Endothelial cell of umbilical vein (primary cell): ENCODE results near the gene NFIC. TPM values are rescaled to one million over a fixed set of nuclear protein-coding genes. Genes with fewer than 3 reads are reported as not detected.
A peak's percentile ranks its signal among the peaks of the same experiment; 100 is the strongest.

Source experiments
- BruUV-seq: library from RNA; stranded (reverse); fragments of 400-500 nt; replicated peaks from 2 replicates; lab custom pipeline; 2021; lab: Mats Ljungman, UMichigan
- CTCF ChIA-PET: fragments of 300-600, 350-600 bp; sonication (Branson Sonifier 250); formaldehyde crosslinking; loops from one replicate; lab custom pipeline; 2021; ENCODE audit warnings: antibody characterized with exemption, inconsistent platforms; lab: Charles Lee
- POLR2A ChIA-PET: fragments of 300-600, 350-600 bp; sonication (Branson Sonifier 250); formaldehyde crosslinking; loops from one replicate; lab custom pipeline; 2021; ENCODE audit warnings: antibody characterized with exemption, inconsistent platforms; lab: Charles Lee
- DNase-seq: peaks from one replicate; pipeline ENCODE4 v3.0.0-alpha.2; 2011; ENCODE audit warnings: low read depth, low spot score
- FAIRE-seq: peaks from 2 replicates; lab custom pipeline; 2011; peaks lifted over from hg19 to GRCh38; lab: Jason Lieb, UNC
- H2AFZ ChIP-seq: 2 replicates; pipeline ENCODE4 v1.6.0; 2012; ENCODE audit warnings: low read depth, low read length, control low read depth, inconsistent platforms
- H3K27ac ChIP-seq: 2 replicates; pipeline ENCODE4 v1.5.1; 2011; ENCODE audit warnings: low read depth, mild to moderate bottlenecking, control low read depth, low read length, moderate library complexity; ENCODE audit not compliant: insufficient read depth
- H3K27me3 ChIP-seq, 2 experiments: 2 replicates each; pipeline versions ENCODE4 v1.6.0 to v1.6.1; 2011; ENCODE audit warnings: low read length in 2 of 2, mixed read lengths in 1 of 2; ENCODE audit not compliant: control insufficient read depth in 2 of 2, insufficient read depth in 2 of 2
- H3K36me3 ChIP-seq, 2 experiments: 2 replicates in 1 of 2; 3 replicates in 1 of 2; pipeline ENCODE4 v1.5.1; 2011; ENCODE audit warnings: low read length in 2 of 2, mild to moderate bottlenecking in 1 of 2, moderate library complexity in 1 of 2; ENCODE audit not compliant: control insufficient read depth in 2 of 2, insufficient read depth in 2 of 2; ENCODE audit errors: extremely low read depth in 1 of 2
- H3K4me1 ChIP-seq: 3 replicates; pipeline ENCODE4 v1.5.1; 2011; ENCODE audit warnings: mild to moderate bottlenecking, low read length; ENCODE audit not compliant: control insufficient read depth, insufficient read depth; ENCODE audit errors: extremely low read depth
- H3K4me2 ChIP-seq: 2 replicates; pipeline ENCODE4 v1.6.1; 2011; ENCODE audit warnings: low read length, control low read depth, mixed read lengths; ENCODE audit not compliant: insufficient read depth
- H3K4me3 ChIP-seq, 3 experiments: fragments of 200-600 bp in 1 of 3; sonication (generic), shearing (Covaris generic) in 1 of 3; replicated peaks in 1 of 3; 2 replicates each; pipeline ENCODE4 v1.5.1; 2011 to 2016; ENCODE audit warnings: control low read depth in 3 of 3, low read length in 3 of 3, mild to moderate bottlenecking in 2 of 3, inconsistent platforms in 1 of 3, low read depth in 1 of 3, moderate library complexity in 1 of 3; ENCODE audit not compliant: insufficient read depth in 1 of 3
- H3K79me2 ChIP-seq: 2 replicates; pipeline ENCODE4 v1.6.0; 2012; ENCODE audit warnings: low read length, inconsistent platforms; ENCODE audit not compliant: control insufficient read depth, insufficient read depth
- H3K9ac ChIP-seq: replicated peaks from 2 replicates; pipeline ENCODE3; 2011; ENCODE audit warnings: low read length, control low read depth; ENCODE audit not compliant: insufficient read depth; ENCODE audit errors: extremely low read depth
- H3K9me1 ChIP-seq: replicated peaks from 3 replicates; pipeline ENCODE4 v1.6.0; 2011; ENCODE audit warnings: mild to moderate bottlenecking, low read length; ENCODE audit not compliant: control insufficient read depth, insufficient read depth; ENCODE audit errors: extremely low read depth
- H3K9me3 ChIP-seq: replicated peaks from 2 replicates; pipeline ENCODE4 v1.5.1; 2012; ENCODE audit warnings: low read length, inconsistent platforms; ENCODE audit not compliant: control insufficient read depth, insufficient read depth
- H4K20me1 ChIP-seq: replicated peaks from 2 replicates; pipeline ENCODE3; 2011; ENCODE audit warnings: mild to moderate bottlenecking, low read length; ENCODE audit not compliant: control insufficient read depth, insufficient read depth; ENCODE audit errors: extremely low read depth
- GATA2 ChIP-seq: IDR thresholded peaks from 2 replicates; pipeline ENCODE4 v1.7.0; 2011; ENCODE audit warnings: low read depth, mild to moderate bottlenecking, moderate library complexity, mixed read lengths, low read length; ENCODE audit not compliant: insufficient read length, insufficient read depth
- JUN ChIP-seq: IDR thresholded peaks from 2 replicates; pipeline ENCODE4 v1.6.1; 2011; ENCODE audit warnings: borderline replicate concordance, low read depth; ENCODE audit not compliant: insufficient read length, insufficient read depth
- MYC ChIP-seq: IDR thresholded peaks from one replicate; pipeline ENCODE4 v1.6.1; 2011; ENCODE audit warnings: mild to moderate bottlenecking, low read depth, low read length
- POLR2AphosphoS5 ChIP-seq: IDR thresholded peaks from 2 replicates; pipeline ENCODE4 v1.6.1; 2012; ENCODE audit warnings: low read depth, mild to moderate bottlenecking, control low read depth, low read length, moderate library complexity; ENCODE audit not compliant: insufficient read depth
- dilution Hi-C: fragments of 300-500 bp; cut with MboI; formaldehyde crosslinking; loops from one replicate; pipeline ENCODE4 v1.15.0; 2019; ENCODE audit warnings: low sequenced_read_pairs; ENCODE audit not compliant: extremely low pct_ligation_motif_present
- intact Hi-C: fragments of 100-400 bp; cut with micrococcal nuclease; formaldehyde crosslinking; loops from one replicate; pipeline ENCODE4 v1.10.0; 2022
- polyA plus RNA-seq, 4 experiments: library from polyadenylated mRNA; depleted of rRNA in 3 of 4; stranded (reverse) in 3 of 4; unstranded in 1 of 4; fragments of >200 nt; gene quantifications; 2 replicates each; pipeline versions ENCODE4 v1.2.1 to v1.2.3, GENCODE V29; 2011 to 2012; ENCODE audit warnings: missing spikeins in 1 of 4
- total RNA-seq: library from RNA; stranded (reverse); gene quantifications from 2 replicates; pipeline ENCODE4 v1.2.3, GENCODE V29; 2021
- TF ChIP-seq, protein P1 (sequence below), 2 donors: IDR thresholded peaks; 1 replicate in 1 of 2; 2 replicates in 1 of 2; pipeline ENCODE4 v1.5.1; 2011; ENCODE audit warnings: low read length in 2 of 2, mild to moderate bottlenecking in 2 of 2, moderate library complexity in 2 of 2, control low read depth in 1 of 2, inconsistent platforms in 1 of 2, low read depth in 1 of 2; ENCODE audit not compliant: insufficient read depth in 1 of 2; ENCODE audit errors: extremely low read depth in 1 of 2

Gene NFIC
- total and polyA plus RNA-seq, 2 donors (not counting 3 experiments of a cell fraction or from before 2014, with no cell fraction given) = 11.4 to 133 TPM

DNA sequence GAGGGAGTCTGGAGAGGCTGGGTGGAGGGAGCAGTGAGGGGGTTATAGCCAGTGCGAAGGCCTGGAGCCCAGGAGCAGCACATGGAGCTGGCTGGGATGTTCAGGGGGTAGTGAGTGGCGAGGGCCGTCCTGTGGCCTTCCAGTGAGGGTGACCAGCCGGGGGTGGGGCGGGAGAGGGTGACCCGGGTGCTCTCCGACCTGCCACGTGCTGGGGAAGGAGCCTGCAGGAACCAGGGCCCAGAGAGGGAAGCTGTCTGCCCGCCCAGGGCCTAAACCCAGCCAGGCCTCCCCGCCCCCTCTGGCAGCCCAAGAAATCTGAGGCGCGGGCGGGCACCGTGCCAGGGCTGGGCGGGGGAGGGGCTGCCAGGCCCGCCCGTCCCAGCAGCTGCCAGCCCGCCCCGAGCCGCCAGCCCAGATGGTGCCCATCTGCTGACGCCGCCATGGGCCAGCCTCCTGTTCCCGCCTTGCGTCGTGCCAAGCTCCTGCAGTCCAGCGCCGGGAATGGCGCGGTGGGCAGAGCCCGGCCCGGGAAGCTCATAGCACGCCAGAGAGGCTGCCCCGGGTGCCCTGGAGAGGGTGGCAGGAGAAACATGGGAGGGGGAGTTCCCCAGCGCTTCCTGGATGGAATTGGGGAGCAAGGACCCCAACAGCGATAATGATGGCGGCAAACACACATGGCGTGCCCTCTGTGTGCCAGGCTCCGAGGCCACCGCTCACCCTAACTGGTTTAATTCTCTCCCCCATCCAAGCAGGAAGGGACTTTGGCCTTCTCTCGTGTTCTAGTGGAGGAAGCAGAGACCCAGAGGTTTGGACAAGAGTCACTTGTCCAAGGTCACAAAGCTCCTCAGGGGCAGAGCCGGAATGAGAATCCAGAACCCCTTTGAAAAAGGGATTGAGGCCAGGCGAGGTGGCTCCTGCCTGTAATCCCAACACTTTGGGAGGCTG lies 21.5 kb downstream of the NFIC start:
- intact Hi-C loops = loop anchor here (2.0 kb wide), 1 partner anchor 13 kb away; no protein-coding TSS in a partner anchor
- ChIA-PET POLR2A (interaction anchor here (0.8 to 1.0 kb wide), 2 partner anchors 11 to 13 kb away, joined by 3 read pairs; no protein-coding TSS in a partner anchor), CTCF (interaction anchor here (0.7 to 1.2 kb wide), 5 partner anchors 9 to 41 kb away, joined by 3 to 8 read pairs (median 5); no protein-coding TSS in a partner anchor)
- Histone ChIP-seq H3K4me1 (peaks cover 23% of the 10 kb centered on the region), H3K4me3 (no peak overlapping the region), H3K27me3 (no peaks in the 10 kb centered on the region), H3K36me3 (peaks cover 0 to 10% of the 10 kb centered on the region in 2 experiments), H3K4me2 (no peak overlapping the region), H3K79me2 (peaks cover 92% of the 10 kb centered on the region), H3K27ac (peak overlapping the region; percentile 30), H2AFZ (no peak overlapping the region), H4K20me1 (peaks cover 2% of the 10 kb centered on the region), H3K9ac (no peak overlapping the region), H3K9me1 (no peaks in the 10 kb centered on the region), H3K9me3 (no peaks in the 10 kb centered on the region)
- DNase-seq (peak; percentile 68), FAIRE-seq (peak; percentile 90)
- dilution Hi-C loops = no loop called here
- BruUV-seq = no TSS peak
- peak; percentile 83 for TF ChIP-seq POLR2AphosphoS5
- no peak for TF ChIP-seq GATA2
- TF ChIP-seq MYC = no peak
- TF ChIP-seq, protein P1, sequence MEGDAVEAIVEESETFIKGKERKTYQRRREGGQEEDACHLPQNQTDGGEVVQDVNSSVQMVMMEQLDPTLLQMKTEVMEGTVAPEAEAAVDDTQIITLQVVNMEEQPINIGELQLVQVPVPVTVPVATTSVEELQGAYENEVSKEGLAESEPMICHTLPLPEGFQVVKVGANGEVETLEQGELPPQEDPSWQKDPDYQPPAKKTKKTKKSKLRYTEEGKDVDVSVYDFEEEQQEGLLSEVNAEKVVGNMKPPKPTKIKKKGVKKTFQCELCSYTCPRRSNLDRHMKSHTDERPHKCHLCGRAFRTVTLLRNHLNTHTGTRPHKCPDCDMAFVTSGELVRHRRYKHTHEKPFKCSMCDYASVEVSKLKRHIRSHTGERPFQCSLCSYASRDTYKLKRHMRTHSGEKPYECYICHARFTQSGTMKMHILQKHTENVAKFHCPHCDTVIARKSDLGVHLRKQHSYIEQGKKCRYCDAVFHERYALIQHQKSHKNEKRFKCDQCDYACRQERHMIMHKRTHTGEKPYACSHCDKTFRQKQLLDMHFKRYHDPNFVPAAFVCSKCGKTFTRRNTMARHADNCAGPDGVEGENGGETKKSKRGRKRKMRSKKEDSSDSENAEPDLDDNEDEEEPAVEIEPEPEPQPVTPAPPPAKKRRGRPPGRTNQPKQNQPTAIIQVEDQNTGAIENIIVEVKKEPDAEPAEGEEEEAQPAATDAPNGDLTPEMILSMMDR (IDR thresholded peaks at IDR 0.05; ENCODE audit: extremely low read depth in 1 of 2, insufficient read depth in 1 of 2, low read depth in 1 of 2, low read length in 2 of 2) = no peak
- TF ChIP-seq JUN = no peak
